M059J (cell line): ENCODE results near the gene PRRT1B. TPM values are rescaled to one million over a fixed set of nuclear protein-coding genes. Genes with fewer than 3 reads are reported as not detected.

ENCODE experiments used
- DNase-seq: peaks from one replicate; pipeline ENCODE4 v3.0.0-alpha.2; 2012; ENCODE audit warnings: low read depth
- total RNA-seq: library from RNA; depleted of rRNA; stranded (reverse); fragments of >200 nt; shearing (Covaris generic); gene quantifications from 2 replicates; pipeline ENCODE4 v1.2.3, GENCODE V29; 2014

The PRRT1B gene
- total RNA-seq, 1 experiment from 2014 or later: not detected

GRCh38 chr9:131522257-131523085 lies 22.9 kb upstream of the PRRT1B start:
- no peak for DNase-seq

- DNase-seq: no peak
These were observed 22.3 kb upstream of the PRRT1B start for GRCh38 chr9:131523086-131523388.

GRCh38 chr9:131523451-131524435 lies 21.6 kb upstream of the PRRT1B start:
- DNase-seq: no peak

GRCh38 chr9:131524665-131525315 lies 20.5 kb upstream of the PRRT1B start:
- DNase-seq: peak; percentile 71

- no peak for DNase-seq
These were observed 19.4 kb upstream of the PRRT1B start for GRCh38 chr9:131525643-131526565.

- no peak for DNase-seq
These were observed 17.1 kb upstream of the PRRT1B start for GRCh38 chr9:131528186-131528585.

GRCh38 chr9:131528886-131529505 lies 16.3 kb upstream of the PRRT1B start:
- no peak for DNase-seq

- no peak for DNase-seq
These were observed 15.5 kb upstream of the PRRT1B start for GRCh38 chr9:131529597-131530545.

- DNase-seq: peak; percentile 61
These were observed 14.8 kb upstream of the PRRT1B start for GRCh38 chr9:131530546-131530919.

- peak; percentile 78 for DNase-seq
These were observed 14.1 kb upstream of the PRRT1B start, which contains the start of gene UCK1 for GRCh38 chr9:131530920-131531832. TSS of gene UCK1 (minus strand) at chr9:131531263. CDS start at chr9:131531174, 89 bp downstream.

- no peak for DNase-seq
These were observed 10.5 kb upstream of the PRRT1B start for GRCh38 chr9:131534721-131535237.

GRCh38 chr9:131537946-131538345 lies 7.4 kb upstream of the PRRT1B start:
- DNase-seq: no peak

GRCh38 chr9:131539223-131539923 lies 6.0 kb upstream of the PRRT1B start:
- no peak for DNase-seq

GRCh38 chr9:131543141-131543540 lies 2.2 kb upstream of the PRRT1B start:
- peak; percentile 16 for DNase-seq

- DNase-seq: no peak
These were observed 538 bp downstream of the PRRT1B start for GRCh38 chr9:131545786-131546335.

GRCh38 chr9:131546336-131547084 lies 1.2 kb downstream of the PRRT1B start:
- DNase-seq: peak; percentile 41
